ENCODE measurements around the gene NYAP1.

GRCh38 chr7:100475549-100475948, 8.2 kb upstream of the NYAP1 start:
- TF ChIP-seq POLR2A (IDR thresholded peaks at IDR 0.05; ENCODE audit: low read depth, low read length) (no peak), POLR2AphosphoS5 (IDR thresholded peaks at IDR 0.05; ENCODE audit: low read depth, low read length) (no peak), SPI1 (IDR thresholded peaks at IDR 0.05; ENCODE audit: low read depth, low read length) (no peak; the same call in 1 of the 2 replicates)
